Measurements from ENCODE around the gene PELI1.

GRCh38 chr2:64092502-64092901 lies 51.7 kb downstream of the PELI1 start:
- TF ChIP-seq CTCF (conservative IDR thresholded peaks at IDR 0.05 in 1 of 2, IDR thresholded peaks at IDR 0.05 in 1 of 2; ENCODE audit: extremely low read depth in 1 of 2, insufficient read depth in 1 of 2, low read depth in 1 of 2, low read length in 2 of 2) (no peak), EZH2 (IDR thresholded peaks at IDR 0.05; ENCODE audit: borderline replicate concordance, low read length) (no peak)

Measured in mammary epithelial cell (primary cell).